Measurements from ENCODE around the gene FAM9C.
"Not testable (repeated sequence)": the region's sequence is repeated elsewhere in the genome, so short reads cannot be mapped to it uniquely, and the experiment has no call there.

The FAM9C gene

DNA sequence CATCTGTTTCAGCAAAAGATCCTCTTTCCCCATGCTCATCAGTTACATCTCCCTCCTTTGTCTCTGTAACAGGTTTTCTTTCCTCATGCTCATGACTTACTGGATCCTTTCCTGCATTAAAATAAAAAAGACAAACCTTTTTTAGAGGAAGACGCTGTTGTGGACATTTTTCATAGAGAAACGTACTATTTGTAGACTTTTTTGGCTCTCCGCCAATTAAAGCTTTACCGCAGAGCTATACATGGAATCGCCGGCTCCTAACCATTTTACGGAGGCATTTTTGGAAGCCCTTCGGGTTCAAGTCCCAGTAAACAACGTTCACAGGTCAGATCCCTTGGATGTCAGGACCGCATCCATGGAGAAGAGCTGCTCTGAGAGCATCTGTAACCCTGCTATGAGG lies 1.3 kb downstream of the FAM9C start:
- no peak for DNase-seq (ENCODE audit: low read depth)

DNA sequence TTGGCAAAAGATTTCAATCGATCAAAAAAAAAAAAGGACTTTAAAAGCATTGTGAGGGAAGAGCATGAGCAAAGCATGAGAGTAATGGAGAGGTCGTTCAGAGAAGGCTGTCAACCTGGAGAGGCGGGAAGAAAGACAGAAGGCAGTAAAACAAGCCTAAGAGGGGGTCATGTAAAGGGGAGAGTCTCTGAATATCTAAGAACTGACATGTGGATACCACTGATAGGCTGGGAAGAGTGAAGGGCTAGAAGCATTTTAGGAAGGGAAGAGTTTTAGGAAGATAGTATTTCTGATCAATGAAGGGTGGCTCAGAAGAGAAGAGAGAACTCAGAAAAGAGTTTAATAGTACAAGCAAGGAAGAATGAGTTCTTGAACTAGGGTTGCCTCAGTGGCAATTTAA lies 7.5 kb downstream of the FAM9C start:
- no peak for DNase-seq (ENCODE audit: low read depth)

- DNase-seq (ENCODE audit: low read depth), result no peak
Observed at GRCh38 chrX:13033193-13033592, 11.2 kb downstream of the FAM9C start.

- DNase-seq (ENCODE audit: low read depth), result no peak
Observed at GRCh38 chrX:13029887-13030771, 14.3 kb downstream of the FAM9C start.

DNA sequence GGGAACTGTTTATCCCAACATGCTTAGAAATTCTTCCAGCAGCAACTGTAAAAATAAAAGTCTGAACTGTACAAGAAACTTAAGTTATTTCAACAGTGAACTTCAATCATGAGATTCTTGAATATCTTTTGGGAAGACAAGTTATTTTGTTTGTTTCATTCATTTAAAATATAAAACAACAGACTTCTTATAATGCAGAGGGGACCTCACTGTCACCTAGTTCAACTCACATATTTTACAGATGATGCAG lies 14.9 kb downstream of the FAM9C start:
- DNase-seq (ENCODE audit: low read depth), result no peak

DNA sequence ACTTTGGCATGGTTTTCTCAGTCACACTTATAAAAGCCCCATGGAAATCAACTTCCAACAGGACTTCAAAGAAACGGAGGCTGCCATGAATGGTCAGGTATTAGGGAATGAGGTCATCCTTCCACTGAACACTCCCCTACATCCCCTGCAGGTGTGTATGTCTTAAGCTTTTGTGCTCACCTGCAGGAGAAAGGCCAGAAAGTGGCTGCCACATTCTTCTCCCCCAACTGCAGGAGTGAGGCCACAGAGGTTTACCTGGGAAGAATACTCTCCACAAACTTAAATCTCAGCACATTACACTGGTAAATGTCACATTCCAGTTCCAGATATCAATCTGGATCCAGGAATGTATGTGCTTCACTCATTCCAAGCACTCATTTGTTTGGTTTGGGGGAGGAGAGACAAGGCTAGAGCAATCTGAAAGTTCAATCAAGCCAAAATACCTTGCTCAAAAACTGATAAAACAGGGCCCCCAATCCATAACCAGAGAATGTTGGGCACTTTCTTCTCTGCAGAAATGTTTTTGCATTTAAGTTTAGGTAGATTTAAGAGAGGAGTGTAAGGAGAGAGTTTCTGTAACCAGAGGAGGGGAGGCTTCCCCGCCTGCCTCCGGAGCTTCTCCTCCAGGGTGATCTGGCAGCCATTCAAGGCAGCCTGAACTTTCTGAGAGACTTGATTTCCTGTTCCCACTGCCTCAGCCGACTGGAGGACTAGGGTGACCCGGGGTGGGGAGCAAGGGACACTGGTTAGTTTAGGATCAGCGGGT lies 15.4 kb downstream of the FAM9C start:
- DNase-seq (ENCODE audit: low read depth), result no peak

DNA sequence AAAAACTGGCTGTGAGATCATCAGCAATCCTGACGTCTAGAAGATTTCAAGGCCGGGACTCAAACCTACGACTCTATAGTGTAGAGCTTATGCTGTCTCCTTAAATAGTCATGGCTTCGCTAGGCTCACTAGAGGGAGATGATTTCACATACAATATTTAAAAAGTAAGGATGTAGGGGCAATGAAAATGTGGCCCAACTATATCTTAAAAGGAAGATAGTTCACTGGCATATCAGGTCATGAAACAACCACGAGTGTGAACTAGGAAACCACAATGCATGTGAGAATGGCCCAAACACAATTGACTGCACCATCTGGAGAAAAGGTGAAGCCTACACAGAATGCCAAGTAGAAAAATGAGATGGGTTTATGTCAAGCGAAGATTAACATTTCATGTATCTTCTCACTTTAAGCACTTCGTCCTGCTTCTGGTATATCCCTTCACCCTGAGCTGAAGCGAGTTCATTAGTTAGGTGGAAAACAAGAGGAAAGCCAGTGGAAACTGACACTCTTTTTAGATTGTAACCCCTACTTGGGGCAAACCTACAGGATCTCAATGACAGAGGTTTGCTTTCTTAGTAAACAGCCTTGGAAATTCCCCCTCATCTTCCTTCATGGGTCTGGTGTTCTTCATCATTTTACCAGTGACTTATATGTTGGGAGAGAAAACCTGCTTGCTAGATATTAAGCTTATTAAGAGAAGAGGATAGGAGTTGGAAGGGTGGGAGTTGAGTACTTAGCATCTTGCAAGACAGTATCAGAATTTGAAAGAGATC lies 17.4 kb downstream of the FAM9C start:
- DNase-seq (ENCODE audit: low read depth), result no peak

GRCh38 chrX:13024986-13025385 lies 19.4 kb downstream of the FAM9C start:
- no peak for DNase-seq (ENCODE audit: low read depth)

- no peak for DNase-seq (ENCODE audit: low read depth)
Observed at GRCh38 chrX:13023979-13024378, 20.4 kb downstream of the FAM9C start.

GRCh38 chrX:13023567-13023966 lies 20.9 kb downstream of the FAM9C start:
- no peak for DNase-seq (ENCODE audit: low read depth)

- DNase-seq (ENCODE audit: low read depth), result no peak
Observed at GRCh38 chrX:13022926-13023325, 21.5 kb downstream of the FAM9C start.

GRCh38 chrX:13016731-13017130 lies 27.7 kb downstream of the FAM9C start:
- DNase-seq (ENCODE audit: low read depth), result not testable (repeated sequence)

DNA sequence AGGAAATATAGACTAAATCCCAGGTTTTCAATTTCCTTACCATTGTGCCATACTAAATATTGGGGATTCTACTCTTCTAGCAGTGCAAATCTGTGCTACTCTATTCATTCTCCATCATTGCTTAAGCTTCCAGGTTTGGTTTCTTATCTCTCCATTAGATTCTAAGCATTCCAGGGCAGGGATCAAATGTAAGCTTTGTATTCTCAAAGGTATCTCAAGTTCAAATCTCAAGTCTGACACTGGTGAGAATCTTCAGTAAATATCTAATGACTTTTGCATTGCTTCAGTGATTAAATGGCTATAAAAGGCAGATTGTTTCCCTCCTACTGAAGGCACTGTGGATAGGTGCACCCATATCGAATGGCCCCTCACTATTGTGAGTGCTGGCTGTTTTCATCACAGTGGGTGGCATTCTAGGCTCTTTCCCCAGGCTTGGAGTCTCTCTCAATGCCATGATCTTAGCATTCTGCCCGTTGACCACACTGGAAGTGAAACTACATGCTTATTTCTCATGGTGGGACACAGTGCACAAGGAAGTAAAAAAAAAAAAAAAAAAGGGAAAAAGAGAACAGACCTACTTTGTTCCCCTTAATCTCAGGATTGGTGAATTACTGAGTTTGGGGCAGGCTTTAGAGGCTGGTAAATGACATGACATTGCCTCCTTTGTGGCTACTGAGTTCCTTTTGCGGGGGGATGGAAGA lies 28.7 kb downstream of the FAM9C start:
- no peak for DNase-seq (ENCODE audit: low read depth)

DNA sequence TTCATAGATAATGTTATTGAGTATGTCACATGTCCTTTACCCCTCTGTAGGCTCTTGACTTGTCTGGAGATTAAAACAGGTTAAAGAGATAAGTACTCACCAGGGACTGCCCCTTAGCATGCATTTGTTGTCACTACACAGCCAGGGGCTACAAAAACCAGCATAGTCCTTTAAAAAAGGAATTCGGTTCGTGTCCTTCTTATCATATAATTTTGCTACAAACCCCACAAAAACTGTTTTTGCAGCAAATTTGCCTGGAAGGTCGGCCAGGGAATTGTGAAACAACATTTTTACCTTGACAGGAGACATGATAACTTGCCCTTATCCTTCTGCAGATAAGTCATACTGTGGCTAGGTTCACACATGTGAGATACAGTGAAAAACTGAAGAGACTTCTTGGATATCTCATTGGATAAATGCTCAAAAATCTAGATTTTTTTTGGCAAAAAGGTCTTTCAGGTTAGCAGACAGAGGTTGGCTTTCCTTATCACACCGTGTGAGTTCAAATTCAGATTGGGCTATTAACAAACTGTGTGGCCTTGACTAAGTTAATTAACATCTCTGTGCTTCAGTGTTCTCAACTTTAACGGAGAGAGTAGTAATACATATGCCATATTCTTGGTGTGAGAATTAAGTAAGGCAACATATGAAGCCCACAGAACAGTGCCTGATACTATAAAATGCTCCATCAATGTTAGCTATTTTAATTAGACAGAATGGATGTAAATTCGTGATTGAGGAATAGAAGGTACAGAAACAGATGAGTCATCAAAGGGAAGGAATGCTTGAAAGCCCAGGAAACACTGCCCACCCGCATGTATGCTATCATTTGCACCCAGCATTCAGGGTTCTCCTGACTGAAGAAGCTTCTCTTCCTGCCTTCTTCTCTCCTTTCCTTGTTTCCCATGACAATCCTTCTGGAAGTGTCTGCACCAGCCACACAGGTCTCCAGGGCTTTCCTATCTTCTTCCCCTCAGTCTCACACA lies 30.0 kb downstream of the FAM9C start:
- DNase-seq (ENCODE audit: low read depth), result no peak

DNA sequence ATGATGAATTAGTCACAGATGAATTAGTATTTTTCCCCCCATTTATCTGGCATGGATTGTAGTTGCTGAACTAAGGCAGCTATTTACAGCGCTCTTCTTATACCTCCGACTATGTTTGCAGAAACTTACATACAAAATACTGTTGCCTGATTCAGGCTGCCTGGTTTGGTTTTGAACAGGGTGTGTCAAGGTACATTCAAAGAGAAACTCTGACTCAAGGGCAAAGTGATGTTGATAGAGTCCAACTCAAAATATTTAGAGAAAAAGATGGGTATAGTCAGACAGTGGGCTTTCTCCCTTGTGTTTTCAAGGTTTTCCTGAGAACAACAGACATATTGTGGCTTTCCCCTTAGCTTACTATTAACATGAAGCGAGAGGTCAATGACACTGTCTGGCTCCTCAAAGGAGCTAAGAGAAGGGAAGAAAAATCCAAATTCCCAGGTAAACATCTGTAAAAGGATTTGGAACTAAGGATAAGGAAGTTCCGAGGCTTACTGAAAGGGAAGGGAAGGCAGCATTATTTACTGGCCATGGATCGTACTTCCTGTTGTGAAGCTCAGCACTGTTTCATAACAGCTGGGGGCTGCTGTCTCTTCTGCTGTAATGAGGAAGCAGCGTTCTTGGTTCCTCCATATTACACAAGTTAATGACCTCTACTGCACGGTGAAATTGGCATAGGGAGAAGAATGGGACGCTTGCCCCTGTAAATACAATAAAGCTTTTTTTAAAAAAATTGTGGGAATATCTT lies 30.9 kb downstream of the FAM9C start:
- no peak for DNase-seq (ENCODE audit: low read depth)

DNA sequence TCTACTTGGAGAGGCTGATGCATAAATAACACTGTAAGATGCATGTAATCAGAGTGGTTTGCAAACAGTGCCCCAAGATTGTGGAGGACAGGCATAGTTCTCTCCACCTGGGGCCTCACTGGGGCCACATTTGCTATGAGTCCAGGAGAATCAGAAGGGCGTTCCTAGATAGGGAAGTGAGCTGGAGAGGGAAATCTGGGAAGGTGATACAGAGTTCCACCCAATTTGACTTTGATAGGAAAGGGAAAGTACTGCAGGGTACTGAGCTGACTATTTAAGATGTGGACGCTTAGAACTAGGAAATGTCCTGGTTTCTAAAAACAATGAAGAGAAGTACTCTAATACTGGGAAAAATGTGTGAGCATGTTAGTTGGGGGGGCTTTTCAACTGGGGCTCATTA lies 33.9 kb downstream of the FAM9C start:
- no peak for DNase-seq (ENCODE audit: low read depth)

GRCh38 chrX:13009844-13010243 lies 34.6 kb downstream of the FAM9C start:
- DNase-seq (ENCODE audit: low read depth), result no peak

DNA sequence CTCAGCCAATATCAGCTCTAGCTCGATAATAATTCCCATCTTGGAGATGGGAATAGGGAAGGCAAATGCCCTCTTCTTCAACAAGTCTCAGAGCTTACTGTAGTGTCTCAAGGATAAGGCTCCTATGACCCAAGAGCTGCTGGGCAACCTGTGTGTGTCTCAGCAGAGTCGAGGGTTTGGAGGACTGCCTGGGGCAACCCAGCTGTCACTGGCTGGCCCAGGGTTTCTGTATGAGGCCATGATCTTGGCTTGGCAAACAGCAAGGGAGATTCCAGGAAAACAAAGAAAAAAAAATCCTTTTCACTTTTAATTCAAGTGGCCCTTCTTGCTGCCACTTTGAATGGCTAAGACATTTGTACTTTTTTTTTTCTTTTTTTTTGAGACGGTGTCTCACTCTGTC lies 35.1 kb downstream of the FAM9C start:
- no peak for DNase-seq (ENCODE audit: low read depth)

GRCh38 chrX:13008851-13009250 lies 35.6 kb downstream of the FAM9C start:
- no peak for DNase-seq (ENCODE audit: low read depth)

DNA sequence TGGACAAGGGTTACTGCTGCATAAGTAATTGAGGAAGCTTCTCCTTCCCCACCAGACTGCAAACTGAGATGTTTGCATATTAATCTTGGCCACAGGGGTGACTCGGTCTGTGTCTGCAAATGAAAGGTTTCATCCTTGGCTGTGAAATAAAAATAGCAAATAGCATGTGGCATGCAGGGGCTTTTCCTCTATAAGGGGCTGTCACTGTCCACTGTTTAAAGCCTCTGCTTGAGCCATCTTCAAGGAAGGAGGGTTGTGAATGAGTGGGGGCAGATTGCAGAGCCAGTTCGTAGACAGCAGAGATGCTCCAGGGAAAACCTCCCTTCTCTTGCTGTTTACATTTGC lies 36.3 kb downstream of the FAM9C start:
- no peak for DNase-seq (ENCODE audit: low read depth)
